Vein endothelial cell (primary cell): ENCODE measurements around the gene OR5AS1. TPM values are rescaled to one million over a fixed set of nuclear protein-coding genes. Genes with fewer than 3 reads are reported as not detected.

ENCODE experiments used
- total RNA-seq: library from RNA; depleted of rRNA; stranded (reverse); fragments of >200 nt; gene quantifications from 2 replicates; pipeline ENCODE4 v1.2.3, GENCODE V29; 2012

The OR5AS1 gene
- not detected in 2 replicates for total RNA-seq

DNA sequence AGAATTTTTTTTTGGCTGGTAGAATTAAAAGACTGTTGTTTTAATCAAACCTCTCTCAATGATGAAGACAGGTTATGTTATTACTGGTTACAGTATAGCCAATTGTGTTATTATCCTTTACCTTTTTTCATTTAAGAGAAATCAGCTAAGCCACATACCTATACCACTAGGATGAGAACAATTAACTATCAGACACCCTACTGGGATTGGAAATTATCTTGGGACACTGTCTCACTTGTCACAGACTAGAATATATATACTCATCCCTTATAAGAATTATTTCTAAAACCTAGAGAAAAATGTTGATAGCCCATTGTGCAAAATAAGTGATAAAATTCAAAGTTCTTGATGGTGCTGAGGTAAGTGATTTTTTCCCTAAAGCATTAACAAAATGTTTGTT, at the start of gene OR5AS1:
OR5AS1 (plus strand) TSS at position 301 of the 400 bp plus-strand sequence. CDS start 2,765 bp downstream, outside the sequence.

GRCh38 chr11:55994525-55994924, 32.9 kb upstream of the OR5AS1 start, which contains the start of gene OR5F1:
Gene OR5F1 (minus strand): TSS chr11:55994625. CDS start chr11:55994625, 0 bp downstream.

Other genes starting within 250 kb of the OR5AS1 start
- not detected in 2 replicates for gene OR5D14, start 232.1 kb upstream of the OR5AS1 start, total RNA-seq
- not detected in 2 replicates for gene OR5L1, start 216.3 kb upstream of the OR5AS1 start, total RNA-seq
- not detected in 2 replicates for gene OR5D18, start 208.0 kb upstream of the OR5AS1 start, total RNA-seq
- not detected in 2 replicates for gene OR5L2, start 200.4 kb upstream of the OR5AS1 start, total RNA-seq
- gene OR5D16, start 188.9 kb upstream of the OR5AS1 start, total RNA-seq = not detected in 2 replicates
- gene TRIM51, start 144.4 kb upstream of the OR5AS1 start, total RNA-seq = not detected in 2 replicates
- gene OR5W2, start 113.1 kb upstream of the OR5AS1 start, total RNA-seq = not detected in 2 replicates
- gene OR5I1, start 91.3 kb upstream of the OR5AS1 start, total RNA-seq = not detected in 2 replicates
- gene OR10AG1, start 57.7 kb upstream of the OR5AS1 start, total RNA-seq = not detected in 2 replicates
- not detected in 2 replicates for gene OR5F1, start 33.0 kb upstream of the OR5AS1 start, total RNA-seq
- gene OR8I2, start 65.7 kb downstream of the OR5AS1 start, total RNA-seq = not detected in 2 replicates
- gene OR8H2, start 76.0 kb downstream of the OR5AS1 start, total RNA-seq = not detected in 2 replicates
- gene OR8H3, start 94.7 kb downstream of the OR5AS1 start, total RNA-seq = not detected in 2 replicates
- gene OR8J3, start 112.5 kb downstream of the OR5AS1 start, total RNA-seq = not detected in 2 replicates
- not detected in 2 replicates for gene OR8K5, start 132.7 kb downstream of the OR5AS1 start, total RNA-seq
- gene OR5J2, start 149.0 kb downstream of the OR5AS1 start, total RNA-seq = not detected in 2 replicates
- gene OR5T2, start 206.6 kb downstream of the OR5AS1 start, total RNA-seq = not detected in 2 replicates
- not detected in 2 replicates for gene OR5T3, start 224.6 kb downstream of the OR5AS1 start, total RNA-seq
- not detected in 2 replicates for gene OR5T1, start 246.5 kb downstream of the OR5AS1 start, total RNA-seq